ENCODE results near the gene E2F8. TPM values are rescaled to one million over a fixed set of nuclear protein-coding genes. Genes with fewer than 3 reads are reported as not detected.

The E2F8 gene
- polyA plus RNA-seq, 2 donors, result 3.1 to 3.9 TPM

GRCh38 chr11:19194620-19195308, 46.0 kb downstream of the E2F8 start:
- 84 to 89% methylated on average over 4 of the region's 4 CpGs for WGBS, 2 donors
- H3K4me3 ChIP-seq (ENCODE audit: low read depth in 1 of 2, low read length in 2 of 2), result no peak overlapping the region
- H3K36me3 ChIP-seq (ENCODE audit: control insufficient read depth in 2 of 2, insufficient read depth in 2 of 2, low read length in 1 of 2), result no peaks in the 10 kb centered on the region
- H3K4me1 ChIP-seq (ENCODE audit: control insufficient read depth in 2 of 2, insufficient read depth in 2 of 2, low read length in 1 of 2), result no peaks in the 10 kb centered on the region
- H3K9me3 ChIP-seq (ENCODE audit: control insufficient read depth in 2 of 2, insufficient read depth in 1 of 2, low read depth in 1 of 2, low read length in 1 of 2), result no peaks in the 10 kb centered on the region
- no peak overlapping the region for H3K27ac ChIP-seq (ENCODE audit: low read depth in 2 of 2, low read length in 1 of 2)
- no peaks in the 10 kb centered on the region for H3K27me3 ChIP-seq (ENCODE audit: control insufficient read depth in 1 of 2, insufficient read depth in 2 of 2, low read length in 2 of 2)

DNA sequence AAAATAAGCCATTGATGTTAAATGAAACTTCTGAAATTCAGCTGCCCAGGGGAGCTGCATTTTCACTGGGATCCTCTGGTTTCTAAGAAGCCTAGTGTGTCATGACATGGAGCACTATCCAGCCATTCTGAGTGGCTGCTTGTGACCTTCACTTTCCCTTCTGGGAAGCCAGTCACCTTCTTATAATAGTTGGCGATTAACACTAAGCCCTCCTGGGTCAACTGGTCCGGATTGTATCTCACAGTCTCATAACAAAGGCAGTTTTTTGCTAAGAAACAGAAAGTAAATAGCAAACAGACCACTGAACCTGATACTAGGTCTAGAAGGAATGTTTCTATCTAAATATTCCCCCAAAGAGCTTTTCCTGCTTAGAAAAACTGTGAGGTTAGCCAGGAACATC, 46.8 kb downstream of the E2F8 start:
- Histone ChIP-seq H3K36me3 (ENCODE audit: control insufficient read depth in 2 of 2, insufficient read depth in 2 of 2, low read length in 1 of 2) (no peaks in the 10 kb centered on the region), H3K27me3 (ENCODE audit: control insufficient read depth in 1 of 2, insufficient read depth in 2 of 2, low read length in 2 of 2) (no peaks in the 10 kb centered on the region), H3K4me3 (ENCODE audit: low read depth in 1 of 2, low read length in 2 of 2) (no peak overlapping the region), H3K9me3 (ENCODE audit: control insufficient read depth in 2 of 2, insufficient read depth in 1 of 2, low read depth in 1 of 2, low read length in 1 of 2) (no peaks in the 10 kb centered on the region), H3K4me1 (ENCODE audit: control insufficient read depth in 2 of 2, insufficient read depth in 2 of 2, low read length in 1 of 2) (no peaks in the 10 kb centered on the region), H3K27ac (ENCODE audit: low read depth in 2 of 2, low read length in 1 of 2) (no peak overlapping the region)
- 76 to 79% methylated on average over 2 of the region's 2 CpGs for WGBS, 2 donors

DNA sequence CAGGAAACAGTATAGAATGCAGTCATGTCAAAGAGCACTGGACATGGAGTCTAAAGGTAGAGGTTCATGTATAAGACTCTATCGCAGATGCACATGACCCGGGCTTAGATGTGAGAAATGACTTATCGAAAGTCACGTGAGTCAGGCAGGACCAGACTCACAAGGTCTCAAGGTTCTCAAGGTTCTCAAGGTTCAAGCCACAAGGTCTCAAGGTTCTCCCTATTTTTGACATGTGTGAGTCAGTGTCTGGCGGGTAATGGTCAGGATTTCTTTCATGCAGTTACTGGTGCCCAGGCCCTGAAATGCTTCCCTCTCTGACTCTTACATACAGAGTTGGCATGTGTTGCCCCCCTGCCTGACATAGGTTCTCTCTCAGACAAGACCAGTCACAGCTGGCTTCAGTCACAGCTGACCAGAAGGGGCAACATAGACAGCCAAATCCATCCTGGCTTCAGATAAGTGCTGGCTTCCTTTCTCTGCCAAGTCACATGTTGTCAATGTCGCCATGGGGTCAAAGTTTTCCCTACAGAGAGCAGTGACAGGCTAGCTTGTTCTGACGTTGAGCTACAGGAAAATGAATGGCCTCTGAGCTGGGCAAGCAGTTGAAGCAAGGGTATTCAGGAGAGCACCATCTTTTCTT, 49.1 kb downstream of the E2F8 start:
- H3K9me3 ChIP-seq (ENCODE audit: control insufficient read depth in 2 of 2, insufficient read depth in 1 of 2, low read depth in 1 of 2, low read length in 1 of 2), result no peaks in the 10 kb centered on the region
- H3K4me3 ChIP-seq (ENCODE audit: low read depth in 1 of 2, low read length in 2 of 2), result no peak overlapping the region
- WGBS, 2 donors, result 73 to 83% methylated on average over 7 of the region's 7 CpGs
- H3K4me1 ChIP-seq (ENCODE audit: control insufficient read depth in 2 of 2, insufficient read depth in 2 of 2, low read length in 1 of 2), result no peaks in the 10 kb centered on the region
- H3K36me3 ChIP-seq (ENCODE audit: control insufficient read depth in 2 of 2, insufficient read depth in 2 of 2, low read length in 1 of 2), result no peaks in the 10 kb centered on the region
- no peaks in the 10 kb centered on the region for H3K27me3 ChIP-seq (ENCODE audit: control insufficient read depth in 1 of 2, insufficient read depth in 2 of 2, low read length in 2 of 2)
- no peak overlapping the region for H3K27ac ChIP-seq (ENCODE audit: low read depth in 2 of 2, low read length in 1 of 2)

GRCh38 chr11:19187833-19188258, 52.9 kb downstream of the E2F8 start:
- H3K27ac ChIP-seq (ENCODE audit: low read depth in 2 of 2, low read length in 1 of 2), result no peak overlapping the region
- H3K27me3 ChIP-seq (ENCODE audit: control insufficient read depth in 1 of 2, insufficient read depth in 2 of 2, low read length in 2 of 2), result no peaks in the 10 kb centered on the region
- no peak overlapping the region for H3K4me3 ChIP-seq (ENCODE audit: low read depth in 1 of 2, low read length in 2 of 2)
- no peaks in the 10 kb centered on the region for H3K36me3 ChIP-seq (ENCODE audit: control insufficient read depth in 2 of 2, insufficient read depth in 2 of 2, low read length in 1 of 2)
- no peaks in the 10 kb centered on the region for H3K4me1 ChIP-seq (ENCODE audit: control insufficient read depth in 2 of 2, insufficient read depth in 2 of 2, low read length in 1 of 2)
- WGBS, 2 donors, result 93 to 96% methylated on average over 9 of the region's 9 CpGs
- H3K9me3 ChIP-seq (ENCODE audit: control insufficient read depth in 2 of 2, insufficient read depth in 1 of 2, low read depth in 1 of 2, low read length in 1 of 2), result no peaks in the 10 kb centered on the region

GRCh38 chr11:19187114-19187832, 53.5 kb downstream of the E2F8 start:
- no peaks in the 10 kb centered on the region for H3K27me3 ChIP-seq (ENCODE audit: control insufficient read depth in 1 of 2, insufficient read depth in 2 of 2, low read length in 2 of 2)
- no peaks in the 10 kb centered on the region for H3K36me3 ChIP-seq (ENCODE audit: control insufficient read depth in 2 of 2, insufficient read depth in 2 of 2, low read length in 1 of 2)
- H3K4me1 ChIP-seq (ENCODE audit: control insufficient read depth in 2 of 2, insufficient read depth in 2 of 2, low read length in 1 of 2), result no peaks in the 10 kb centered on the region
- WGBS, 2 donors, result 68 to 73% methylated on average over 5 of the region's 5 CpGs
- no peak overlapping the region for H3K4me3 ChIP-seq (ENCODE audit: low read depth in 1 of 2, low read length in 2 of 2)
- no peak overlapping the region for H3K27ac ChIP-seq (ENCODE audit: low read depth in 2 of 2, low read length in 1 of 2)
- no peaks in the 10 kb centered on the region for H3K9me3 ChIP-seq (ENCODE audit: control insufficient read depth in 2 of 2, insufficient read depth in 1 of 2, low read depth in 1 of 2, low read length in 1 of 2)

- Histone ChIP-seq H3K27ac (ENCODE audit: low read depth in 2 of 2, low read length in 1 of 2) (no peak overlapping the region), H3K9me3 (ENCODE audit: control insufficient read depth in 2 of 2, insufficient read depth in 1 of 2, low read depth in 1 of 2, low read length in 1 of 2) (no peaks in the 10 kb centered on the region), H3K36me3 (ENCODE audit: control insufficient read depth in 2 of 2, insufficient read depth in 2 of 2, low read length in 1 of 2) (no peaks in the 10 kb centered on the region), H3K4me1 (ENCODE audit: control insufficient read depth in 2 of 2, insufficient read depth in 2 of 2, low read length in 1 of 2) (no peaks in the 10 kb centered on the region), H3K4me3 (ENCODE audit: low read depth in 1 of 2, low read length in 2 of 2) (no peak overlapping the region), H3K27me3 (ENCODE audit: control insufficient read depth in 1 of 2, insufficient read depth in 2 of 2, low read length in 2 of 2) (no peaks in the 10 kb centered on the region)
- WGBS, 2 donors, result 70 to 74% methylated on average over 6 of the region's 6 CpGs
Observed at GRCh38 chr11:19185516-19186052, 55.2 kb downstream of the E2F8 start.

- no peaks in the 10 kb centered on the region for H3K9me3 ChIP-seq (ENCODE audit: control insufficient read depth in 2 of 2, insufficient read depth in 1 of 2, low read depth in 1 of 2, low read length in 1 of 2)
- 72 to 80% methylated on average over 2 of the region's 2 CpGs for WGBS, 2 donors
- no peak overlapping the region for H3K4me3 ChIP-seq (ENCODE audit: low read depth in 1 of 2, low read length in 2 of 2)
- peaks cover 0 to 1% of the 10 kb centered on the region in 2 donors for H3K36me3 ChIP-seq (ENCODE audit: control insufficient read depth in 2 of 2, insufficient read depth in 2 of 2, low read length in 1 of 2)
- H3K4me1 ChIP-seq (ENCODE audit: control insufficient read depth in 2 of 2, insufficient read depth in 2 of 2, low read length in 1 of 2), result no peaks in the 10 kb centered on the region
- H3K27me3 ChIP-seq (ENCODE audit: control insufficient read depth in 1 of 2, insufficient read depth in 2 of 2, low read length in 2 of 2), result no peaks in the 10 kb centered on the region
- no peak overlapping the region for H3K27ac ChIP-seq (ENCODE audit: low read depth in 2 of 2, low read length in 1 of 2)
Observed at GRCh38 chr11:19185036-19185435, 55.7 kb downstream of the E2F8 start.

GRCh38 chr11:19183646-19184045, 57.1 kb downstream of the E2F8 start:
- Histone ChIP-seq H3K4me1 (ENCODE audit: control insufficient read depth in 2 of 2, insufficient read depth in 2 of 2, low read length in 1 of 2) (no peaks in the 10 kb centered on the region), H3K27ac (ENCODE audit: low read depth in 2 of 2, low read length in 1 of 2) (no peak overlapping the region), H3K9me3 (ENCODE audit: control insufficient read depth in 2 of 2, insufficient read depth in 1 of 2, low read depth in 1 of 2, low read length in 1 of 2) (no peaks in the 10 kb centered on the region), H3K36me3 (ENCODE audit: control insufficient read depth in 2 of 2, insufficient read depth in 2 of 2, low read length in 1 of 2) (peaks cover 0 to 3% of the 10 kb centered on the region in 2 donors), H3K4me3 (ENCODE audit: low read depth in 1 of 2, low read length in 2 of 2) (no peak overlapping the region), H3K27me3 (ENCODE audit: control insufficient read depth in 1 of 2, insufficient read depth in 2 of 2, low read length in 2 of 2) (no peaks in the 10 kb centered on the region)
- WGBS, 2 donors, result 81 to 85% methylated on average over 7 of the region's 7 CpGs

DNA sequence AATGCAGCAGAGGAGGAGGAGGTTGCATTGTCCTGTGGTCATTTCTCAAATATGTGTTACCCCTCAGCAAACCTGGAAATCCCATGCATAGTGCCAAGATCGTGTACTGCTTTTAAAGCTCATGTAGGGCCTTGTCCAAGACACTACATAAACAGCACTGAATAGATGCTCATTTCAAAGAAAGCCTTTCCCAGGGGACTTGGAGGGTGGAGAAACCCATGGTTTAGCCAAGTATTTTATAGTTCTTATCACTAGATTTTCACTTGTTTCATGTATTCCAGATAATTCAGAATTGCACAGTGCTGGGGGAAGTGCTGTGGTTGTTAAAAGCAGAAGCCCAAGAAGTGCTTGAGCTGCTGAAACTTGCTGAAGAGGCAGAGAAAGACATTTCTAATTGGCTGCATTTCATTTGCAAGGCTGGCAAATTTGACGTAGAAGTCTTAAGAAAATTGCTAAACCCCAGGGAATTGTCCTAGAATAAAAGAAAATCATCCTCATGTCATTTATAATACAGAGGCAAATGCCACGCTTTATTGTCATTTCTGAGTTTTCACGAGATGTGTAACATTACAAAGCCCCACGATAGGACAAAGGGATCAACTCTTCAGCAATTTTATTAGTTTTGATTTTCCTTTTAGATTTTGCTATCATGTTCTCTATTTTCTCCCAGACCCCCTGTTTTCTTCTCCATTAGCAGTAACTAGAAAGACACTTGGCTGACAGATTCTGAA, 59.0 kb downstream of the E2F8 start:
- Histone ChIP-seq H3K4me3 (ENCODE audit: low read depth in 1 of 2, low read length in 2 of 2) (no peak overlapping the region), H3K27me3 (ENCODE audit: control insufficient read depth in 1 of 2, insufficient read depth in 2 of 2, low read length in 2 of 2) (no peaks in the 10 kb centered on the region), H3K36me3 (ENCODE audit: control insufficient read depth in 2 of 2, insufficient read depth in 2 of 2, low read length in 1 of 2) (peaks cover 0 to 6% of the 10 kb centered on the region in 2 donors), H3K4me1 (ENCODE audit: control insufficient read depth in 2 of 2, insufficient read depth in 2 of 2, low read length in 1 of 2) (no peaks in the 10 kb centered on the region), H3K27ac (ENCODE audit: low read depth in 2 of 2, low read length in 1 of 2) (no peak overlapping the region), H3K9me3 (ENCODE audit: control insufficient read depth in 2 of 2, insufficient read depth in 1 of 2, low read depth in 1 of 2, low read length in 1 of 2) (no peaks in the 10 kb centered on the region)
- 74 to 75% methylated on average over 5 of the region's 5 CpGs for WGBS, 2 donors

Measured in esophagus (tissue), 2 donors.